NCI-H82 (cell line): Measurements from ENCODE around the gene SPTBN5.
A peak's percentile ranks its signal among the peaks of the same experiment; 100 is the strongest.

Experiments used
- DNase-seq: peaks from one replicate; lab custom pipeline; 2025; lab: John Stamatoyannopoulos, UW

SPTBN5 gene

DNA sequence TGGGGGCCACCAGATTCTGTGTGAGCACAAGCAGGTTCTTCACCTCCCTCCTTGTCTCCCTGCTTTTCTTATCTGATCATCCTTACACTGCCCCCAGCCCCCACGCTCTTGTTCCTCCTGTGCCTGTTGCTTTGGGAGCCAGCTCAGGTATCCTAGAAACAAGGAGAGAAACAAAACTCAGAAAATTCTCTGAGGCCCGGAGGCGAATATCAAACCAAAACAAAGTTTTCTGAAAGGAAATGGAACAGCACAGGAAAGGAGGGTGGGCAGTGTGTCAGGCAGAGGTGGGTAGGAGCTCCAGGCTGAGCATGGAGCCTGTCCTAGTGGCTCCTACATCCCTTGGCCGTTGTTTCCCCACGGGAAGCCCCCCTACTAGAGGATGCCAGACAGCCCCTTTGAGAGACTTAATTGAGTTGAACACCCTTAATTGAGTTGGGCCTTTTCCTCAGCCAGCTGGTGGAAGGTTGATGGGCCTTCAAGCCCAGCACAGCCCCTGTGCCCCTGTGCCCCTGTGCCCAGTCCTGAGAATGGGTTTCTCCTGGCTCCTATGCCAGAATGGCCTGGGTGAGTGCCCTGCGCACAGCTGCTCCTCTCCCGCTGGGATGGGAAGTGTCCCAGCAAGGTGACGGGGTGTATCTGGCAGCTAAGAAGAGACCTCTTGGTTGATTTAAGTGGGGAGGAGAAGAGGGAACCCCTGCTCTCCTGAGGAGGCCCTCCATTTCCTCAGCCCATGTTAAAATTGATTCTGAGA is 88.8 kb downstream of the SPTBN5 start:
- no peak for DNase-seq

DNA sequence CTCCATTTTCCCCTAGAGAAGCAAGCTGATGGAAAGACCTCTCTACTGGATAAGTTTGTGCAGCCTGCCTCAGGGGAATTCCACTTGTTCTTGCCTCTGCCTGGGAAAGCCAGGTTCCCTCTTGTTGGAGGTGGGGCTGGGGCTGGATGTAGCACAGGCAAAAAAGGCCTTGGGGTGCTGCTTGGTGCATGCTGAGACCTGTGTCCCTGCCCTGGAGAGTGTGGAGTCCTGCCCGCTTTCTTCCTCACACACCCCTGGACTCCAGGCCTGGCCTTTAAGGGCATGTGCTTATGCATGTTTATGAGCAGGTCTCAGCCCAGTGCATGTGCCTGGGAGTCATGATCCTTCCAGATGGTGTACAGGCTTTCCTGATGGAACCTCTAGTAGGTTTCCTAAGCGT is 89.5 kb downstream of the SPTBN5 start:
- peak; percentile 54 for DNase-seq

DNA sequence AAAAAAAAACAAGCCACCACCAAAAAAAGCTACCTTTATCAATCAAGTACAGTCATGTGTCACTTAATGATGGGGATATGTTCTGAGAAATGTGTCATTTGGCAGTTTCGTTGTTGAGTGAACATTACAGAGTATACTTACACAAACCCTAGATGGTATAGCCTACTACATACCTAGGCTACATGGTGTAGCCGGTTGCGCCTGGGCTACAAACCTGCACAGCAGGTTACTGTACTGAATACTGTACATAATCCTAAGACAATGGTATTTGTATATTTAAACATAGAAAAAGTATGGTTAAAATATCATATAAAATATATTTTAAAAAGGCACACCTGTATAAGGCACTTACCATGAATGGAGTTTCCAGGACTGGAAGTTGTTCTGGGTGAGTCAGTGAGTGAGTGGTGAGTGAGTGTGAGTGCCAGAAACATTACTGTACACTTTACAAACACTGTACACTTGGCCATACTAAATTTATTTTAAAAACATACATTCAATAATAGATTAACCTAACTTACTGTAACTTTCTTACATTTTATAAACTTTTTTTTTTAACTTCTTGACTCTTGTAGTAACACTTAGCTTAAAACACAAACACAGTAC is 91.9 kb downstream of the SPTBN5 start:
- DNase-seq, result no peak

DNA sequence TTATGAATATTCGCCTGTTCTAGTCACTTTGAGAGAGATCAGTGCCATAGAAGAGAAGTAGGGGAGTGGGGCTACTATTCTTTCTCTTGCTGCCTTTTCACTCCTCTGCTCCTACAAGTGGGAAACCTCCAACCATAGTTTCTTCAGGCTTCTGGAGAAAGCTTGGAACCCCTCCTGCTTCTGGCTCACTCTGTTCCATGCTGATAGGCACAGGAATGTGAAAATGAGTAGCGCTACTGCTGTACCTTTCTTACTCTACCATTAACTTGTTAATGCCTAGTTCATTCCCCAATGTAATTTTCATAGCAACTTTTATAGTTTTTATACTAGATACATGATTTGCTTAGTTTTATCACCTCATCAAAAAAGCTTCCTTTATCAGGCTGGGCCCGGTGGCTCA is 92.7 kb downstream of the SPTBN5 start:
- DNase-seq, result no peak

DNA sequence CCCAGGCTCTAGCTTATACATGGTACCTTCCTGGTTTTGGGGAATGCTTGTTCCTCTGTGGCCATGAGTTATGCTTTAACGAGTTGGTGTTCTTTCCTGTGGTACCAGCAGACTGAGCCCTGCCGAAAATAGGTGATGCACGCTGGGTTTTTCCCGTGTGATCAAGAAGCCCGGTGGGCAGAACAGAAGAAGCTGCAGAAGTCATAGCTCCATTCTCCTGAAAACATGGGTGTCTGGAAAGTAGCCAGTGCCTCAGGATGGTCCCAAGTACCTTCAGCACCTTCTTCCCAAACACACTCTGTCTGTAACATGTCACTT is 94.4 kb downstream of the SPTBN5 start:
- no peak for DNase-seq

DNA sequence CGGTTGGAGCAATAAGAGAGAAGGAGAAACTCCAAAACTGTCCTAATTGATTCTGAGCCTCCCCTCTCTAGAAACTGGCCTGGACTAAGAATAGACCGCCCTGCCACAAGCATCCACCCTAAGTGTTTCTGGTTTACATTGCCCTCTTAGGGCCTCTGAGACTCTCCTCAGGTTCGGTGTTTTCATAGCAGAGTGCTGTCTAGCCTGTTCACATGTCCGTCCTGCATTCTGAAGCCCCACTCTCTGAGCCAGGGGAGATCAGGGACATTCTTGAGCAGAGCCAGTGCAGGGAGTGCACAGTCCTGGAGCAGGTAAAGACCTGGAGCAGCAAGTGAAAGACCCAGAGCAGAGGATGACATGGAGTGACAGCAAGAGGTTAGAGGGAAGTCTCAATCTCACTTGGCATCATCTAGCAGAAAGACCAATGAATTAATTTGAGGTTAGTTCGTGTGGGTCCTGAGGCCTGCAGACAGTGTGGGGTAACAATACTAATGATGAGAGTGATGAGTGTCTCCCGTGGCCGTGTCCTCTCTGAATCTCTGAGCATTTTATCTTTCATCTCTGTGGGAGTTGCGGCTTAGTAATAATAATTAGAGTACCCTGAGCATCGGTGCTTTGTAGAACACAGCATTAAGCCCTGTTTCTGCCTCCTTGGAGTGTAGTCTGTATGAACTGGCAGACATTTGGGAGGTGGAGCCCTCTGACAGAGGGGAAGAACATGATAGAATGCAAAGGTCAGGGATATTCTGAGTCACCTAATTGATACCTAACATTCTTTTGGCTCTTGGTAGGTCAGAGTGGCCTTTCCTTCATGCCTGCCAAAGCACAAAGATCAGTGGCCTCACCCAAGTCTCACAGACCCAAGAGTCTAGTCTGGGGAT is 95.0 kb downstream of the SPTBN5 start:
- DNase-seq, result no peak
